ENCODE measurements around the gene ZIM2.

- TF ChIP-seq CTCF (optimal IDR thresholded peaks at IDR 0.05 in 1 of 3, IDR thresholded peaks at IDR 0.05 in 1 of 3, conservative IDR thresholded peaks at IDR 0.05 in 1 of 3; ENCODE audit: extremely low read depth in 1 of 3, insufficient read depth in 2 of 3, low read length in 3 of 3) = no peak
- no peak for TF ChIP-seq EZH2 (IDR thresholded peaks at IDR 0.05; ENCODE audit: low read length)
These were observed 16.3 kb upstream of the ZIM2 start for GRCh38 chr19:56856822-56857221.
